H1 (cell line): ENCODE measurements around the gene TNFAIP1.

ENCODE experiments used
- CTCF ChIP-seq, 3 experiments: IDR thresholded peaks; 1 replicate in 2 of 3; 2 replicates in 1 of 3; pipeline versions ENCODE4 v1.5.1 to v1.6.1; 2011; ENCODE audit warnings: low read length in 3 of 3, mild to moderate bottlenecking in 3 of 3, inconsistent platforms in 2 of 3, low read depth in 1 of 3, moderate library complexity in 1 of 3; ENCODE audit not compliant: insufficient read depth in 1 of 3; ENCODE audit errors: control extremely low read depth in 1 of 3
- MAX ChIP-seq: IDR thresholded peaks from 2 replicates; pipeline ENCODE4 v1.6.1; 2012; ENCODE audit warnings: inconsistent platforms
- POLR2A ChIP-seq, 2 experiments: IDR thresholded peaks; 1 replicate in 1 of 2; 2 replicates in 1 of 2; pipeline ENCODE4 v1.6.1; 2011; ENCODE audit warnings: low read depth in 2 of 2, low read length in 2 of 2, mild to moderate bottlenecking in 2 of 2; ENCODE audit errors: control extremely low read depth in 1 of 2
- POU5F1 ChIP-seq: IDR thresholded peaks from 2 replicates; pipeline ENCODE4 v1.6.1; 2011; ENCODE audit warnings: low read depth, mild to moderate bottlenecking, low read length, moderate library complexity
- SRF ChIP-seq: IDR thresholded peaks from 2 replicates; pipeline ENCODE4 v1.6.1; 2011; ENCODE audit warnings: mild to moderate bottlenecking, low read depth, low read length, moderate library complexity

GRCh38 chr17:28390563-28390962 lies 55.0 kb downstream of the TNFAIP1 start:
- TF ChIP-seq POU5F1 (no peak), POLR2A (IDR thresholded peaks at IDR 0.05; ENCODE audit: control extremely low read depth in 1 of 2, low read depth in 2 of 2, low read length in 2 of 2) (no peak), MAX (no peak), CTCF (IDR thresholded peaks at IDR 0.05; ENCODE audit: control extremely low read depth in 1 of 3, insufficient read depth in 1 of 3, low read depth in 1 of 3, low read length in 3 of 3) (no peak), SRF (no peak)
